HUES64 (cell line): Measurements from ENCODE around the gene OAS2.

Experiments used
- H3K27ac ChIP-seq: 2 replicates; pipeline ENCODE4 v1.7.0; 2013; ENCODE audit warnings: low read depth, low read length, inconsistent platforms
- H3K27me3 ChIP-seq: 2 replicates; pipeline ENCODE4 v1.6.1; 2013; ENCODE audit warnings: mild to moderate bottlenecking, low read length; ENCODE audit not compliant: insufficient read depth
- H3K36me3 ChIP-seq: 2 replicates; pipeline ENCODE4 v1.6.1; 2013; ENCODE audit warnings: mild to moderate bottlenecking, low read length; ENCODE audit not compliant: insufficient read depth
- H3K4me1 ChIP-seq: 2 replicates; pipeline ENCODE4 v1.6.1; 2013; ENCODE audit warnings: mild to moderate bottlenecking, low read length, moderate library complexity; ENCODE audit not compliant: insufficient read depth
- H3K4me3 ChIP-seq: 2 replicates; pipeline ENCODE4 v1.5.1; 2013; ENCODE audit warnings: mild to moderate bottlenecking, low read length, moderate library complexity
- H3K9ac ChIP-seq: 2 replicates; pipeline ENCODE4 v1.6.1; 2013; ENCODE audit warnings: mild to moderate bottlenecking, low read depth, low read length
- H3K9me3 ChIP-seq: 2 replicates; pipeline ENCODE4 v1.6.1; 2013; ENCODE audit warnings: low read depth, low read length; ENCODE audit not compliant: insufficient read depth
- WGBS: fragments of 150-250, 120-280 bp; methylation state at CpG from one replicate; pipeline ENCODE4 v1.1.7; 2013; ENCODE audit warnings: missing lambda C conversion rate; 5-methylcytosine and 5-hydroxymethylcytosine counted together

OAS2 gene

GRCh38 chr12:113002155-113002554 is 23.8 kb downstream of the OAS2 start:
- no peak overlapping the region for H3K27ac ChIP-seq
- no peaks in the 10 kb centered on the region for H3K36me3 ChIP-seq
- 91% methylated on average over 4 of the region's 4 CpGs for WGBS
- no peak overlapping the region for H3K4me3 ChIP-seq
- no peaks in the 10 kb centered on the region for H3K27me3 ChIP-seq
- no peaks in the 10 kb centered on the region for H3K9me3 ChIP-seq
- H3K4me1 ChIP-seq, result no peaks in the 10 kb centered on the region
- H3K9ac ChIP-seq, result no peak overlapping the region

GRCh38 chr12:113002676-113003075 is 24.4 kb downstream of the OAS2 start:
- no peak overlapping the region for H3K9ac ChIP-seq
- H3K27ac ChIP-seq, result no peak overlapping the region
- H3K4me1 ChIP-seq, result no peaks in the 10 kb centered on the region
- no peaks in the 10 kb centered on the region for H3K9me3 ChIP-seq
- no peaks in the 10 kb centered on the region for H3K27me3 ChIP-seq
- H3K36me3 ChIP-seq, result no peaks in the 10 kb centered on the region
- H3K4me3 ChIP-seq, result no peak overlapping the region
- 90% methylated on average over 5 of the region's 5 CpGs for WGBS

- H3K4me3 ChIP-seq, result no peak overlapping the region
- no peak overlapping the region for H3K9ac ChIP-seq
- H3K27me3 ChIP-seq, result no peaks in the 10 kb centered on the region
- WGBS, result 91% methylated on average over 9 of the region's 9 CpGs
- no peak overlapping the region for H3K27ac ChIP-seq
- H3K36me3 ChIP-seq, result no peaks in the 10 kb centered on the region
- H3K4me1 ChIP-seq, result no peaks in the 10 kb centered on the region
- H3K9me3 ChIP-seq, result no peaks in the 10 kb centered on the region
These were observed 25.3 kb downstream of the OAS2 start for GRCh38 chr12:113003636-113004035.

- Histone ChIP-seq H3K4me1 (no peaks in the 10 kb centered on the region), H3K27me3 (no peaks in the 10 kb centered on the region), H3K9ac (no peak overlapping the region), H3K27ac (no peak overlapping the region), H3K36me3 (no peaks in the 10 kb centered on the region), H3K9me3 (no peaks in the 10 kb centered on the region), H3K4me3 (no peak overlapping the region)
- 72% methylated on average over 4 of the region's 4 CpGs for WGBS
These were observed 27.4 kb downstream of the OAS2 start for GRCh38 chr12:113005762-113006161.

GRCh38 chr12:113006206-113006605 is 27.9 kb downstream of the OAS2 start:
- no peaks in the 10 kb centered on the region for H3K4me1 ChIP-seq
- H3K27me3 ChIP-seq, result no peaks in the 10 kb centered on the region
- peaks cover 4% of the 10 kb centered on the region; the same call in 1 of the 2 replicates for H3K9me3 ChIP-seq
- no peak overlapping the region for H3K9ac ChIP-seq
- H3K27ac ChIP-seq, result no peak overlapping the region
- H3K36me3 ChIP-seq, result no peaks in the 10 kb centered on the region
- H3K4me3 ChIP-seq, result no peak overlapping the region
- 91% methylated on average over 7 of the region's 7 CpGs for WGBS

- Histone ChIP-seq H3K9me3 (peaks cover 8% of the 10 kb centered on the region), H3K9ac (no peak overlapping the region), H3K4me3 (no peak overlapping the region), H3K36me3 (no peaks in the 10 kb centered on the region), H3K27me3 (no peaks in the 10 kb centered on the region), H3K4me1 (no peaks in the 10 kb centered on the region), H3K27ac (no peak overlapping the region)
- 93% methylated on average over 6 of the region's 6 CpGs for WGBS
These were observed 28.3 kb downstream of the OAS2 start for GRCh38 chr12:113006641-113007040.

GRCh38 chr12:113007166-113007565 is 28.8 kb downstream of the OAS2 start:
- no peaks in the 10 kb centered on the region for H3K4me1 ChIP-seq
- no peak overlapping the region for H3K9ac ChIP-seq
- H3K9me3 ChIP-seq, result peaks cover 12% of the 10 kb centered on the region
- no peaks in the 10 kb centered on the region for H3K27me3 ChIP-seq
- H3K4me3 ChIP-seq, result no peak overlapping the region
- no peak overlapping the region for H3K27ac ChIP-seq
- H3K36me3 ChIP-seq, result no peaks in the 10 kb centered on the region
- 79% methylated on average over 4 of the region's 4 CpGs for WGBS

- Histone ChIP-seq H3K9me3 (peaks cover 12% of the 10 kb centered on the region), H3K36me3 (no peaks in the 10 kb centered on the region), H3K4me3 (no peak overlapping the region), H3K9ac (no peak overlapping the region), H3K27ac (no peak overlapping the region), H3K27me3 (no peaks in the 10 kb centered on the region), H3K4me1 (no peaks in the 10 kb centered on the region)
- 88% methylated on average over 2 of the region's 2 CpGs for WGBS
These were observed 32.4 kb downstream of the OAS2 start for GRCh38 chr12:113010701-113011100.

- Histone ChIP-seq H3K9ac (no peak overlapping the region), H3K36me3 (no peaks in the 10 kb centered on the region), H3K4me1 (peaks cover 6% of the 10 kb centered on the region; the same call in 1 of the 2 replicates), H3K9me3 (peaks cover 12% of the 10 kb centered on the region), H3K4me3 (no peak overlapping the region), H3K27me3 (no peaks in the 10 kb centered on the region), H3K27ac (no peak overlapping the region)
- 93% methylated on average over 9 of the region's 9 CpGs for WGBS
These were observed 36.2 kb downstream of the OAS2 start for GRCh38 chr12:113014565-113014964.

GRCh38 chr12:113016796-113017195 is 38.5 kb downstream of the OAS2 start:
- no peak overlapping the region for H3K4me3 ChIP-seq
- H3K9me3 ChIP-seq, result peaks cover 2% of the 10 kb centered on the region
- H3K27me3 ChIP-seq, result no peaks in the 10 kb centered on the region
- H3K9ac ChIP-seq, result no peak overlapping the region
- 88% methylated on average over 5 of the region's 5 CpGs for WGBS
- no peaks in the 10 kb centered on the region for H3K36me3 ChIP-seq
- H3K4me1 ChIP-seq, result peaks cover 7% of the 10 kb centered on the region; the same call in 1 of the 2 replicates
- no peak overlapping the region for H3K27ac ChIP-seq

GRCh38 chr12:113019025-113019424 is 40.7 kb downstream of the OAS2 start:
- Histone ChIP-seq H3K27me3 (no peaks in the 10 kb centered on the region), H3K9ac (no peak overlapping the region), H3K9me3 (no peaks in the 10 kb centered on the region), H3K4me3 (no peak overlapping the region), H3K36me3 (no peaks in the 10 kb centered on the region), H3K27ac (no peak overlapping the region), H3K4me1 (peaks cover 7% of the 10 kb centered on the region; the same call in 1 of the 2 replicates)
- WGBS, result 75% methylated on average over 4 of the region's 4 CpGs

GRCh38 chr12:113021500-113021899 is 43.2 kb downstream of the OAS2 start:
- H3K4me1 ChIP-seq, result peaks cover 7% of the 10 kb centered on the region; the same call in 1 of the 2 replicates
- H3K27ac ChIP-seq, result no peak overlapping the region
- no peaks in the 10 kb centered on the region for H3K27me3 ChIP-seq
- peaks cover 5% of the 10 kb centered on the region; the same call in 1 of the 2 replicates for H3K9me3 ChIP-seq
- 88% methylated on average over 1 of the region's 1 CpG for WGBS
- no peak overlapping the region for H3K9ac ChIP-seq
- no peak overlapping the region for H3K4me3 ChIP-seq
- no peaks in the 10 kb centered on the region for H3K36me3 ChIP-seq
